GM19025 (cell line): ENCODE results near the gene C1QL2.

Experiments used
- ATAC-seq: cut with Tn5 transposase; IDR thresholded peaks from one replicate; pipeline ENCODE4 v1.9.1; 2021; ENCODE audit warnings: mild to moderate bottlenecking, low read depth, moderate library complexity; ENCODE audit not compliant: unreplicated experiment

Gene C1QL2

DNA sequence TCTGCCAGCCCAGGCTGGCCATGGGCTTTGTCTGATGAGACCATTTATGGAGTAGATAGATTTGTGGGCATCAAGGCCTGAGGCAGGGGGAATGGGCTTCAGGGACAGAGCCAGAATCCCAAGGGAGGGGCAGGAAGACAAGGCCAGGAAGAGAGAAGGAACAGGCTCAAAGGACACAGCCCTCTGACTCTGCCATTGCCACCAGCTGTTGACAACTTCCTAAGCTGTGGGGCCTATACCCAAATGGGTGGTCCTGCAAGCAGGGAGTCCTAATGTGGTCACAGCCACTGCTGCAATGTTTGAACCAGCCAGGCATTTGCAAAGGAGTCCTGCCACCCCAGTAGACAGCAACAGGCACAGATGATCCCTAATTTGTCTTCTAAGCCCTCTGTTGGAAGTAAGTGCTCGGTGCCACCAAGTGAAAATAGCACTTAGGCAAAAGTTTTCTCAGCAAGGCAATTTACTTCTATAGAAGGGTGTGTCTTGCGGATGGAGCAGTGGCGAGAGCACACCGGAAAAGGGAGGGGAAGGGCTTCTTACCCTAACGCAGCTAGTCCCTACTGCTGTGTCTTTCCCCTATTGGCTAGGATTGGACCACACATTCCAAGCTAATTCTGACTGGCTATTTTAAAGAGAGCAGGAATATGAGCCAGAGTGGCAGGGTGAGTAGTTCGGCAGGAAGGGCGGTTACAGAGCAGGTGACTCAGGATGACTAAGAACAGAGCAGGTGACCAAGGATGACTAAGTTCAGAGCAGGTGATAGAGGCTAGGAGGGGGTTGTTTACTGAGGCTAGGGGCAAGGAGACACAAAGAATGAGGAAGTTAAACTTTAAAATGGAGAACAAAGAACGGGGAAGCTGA, 47.2 kb downstream of the C1QL2 start:
- no peak for ATAC-seq

- ATAC-seq: no peak
Observed at GRCh38 chr2:119109866-119110265, 48.7 kb downstream of the C1QL2 start.

DNA sequence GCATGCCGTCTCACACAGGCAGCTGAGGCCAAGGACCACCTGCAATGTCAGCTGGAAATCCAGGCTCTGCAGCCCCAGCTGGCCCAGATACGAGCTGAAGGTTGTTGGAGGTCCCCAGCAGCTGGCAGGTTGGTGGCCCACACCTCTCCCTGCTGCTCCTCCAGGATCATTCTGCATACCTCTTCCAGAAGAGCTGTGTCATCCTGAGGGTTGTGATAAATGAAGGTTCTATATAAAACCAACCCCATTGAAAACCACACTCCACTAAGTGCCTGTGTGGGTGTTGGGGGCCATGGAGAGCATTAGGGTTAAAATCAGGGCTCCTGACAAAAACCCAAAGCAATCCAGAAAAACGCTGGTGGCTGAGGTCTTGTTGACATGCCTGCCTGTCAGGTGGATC, 50.4 kb downstream of the C1QL2 start:
- no peak for ATAC-seq

- ATAC-seq: no peak
Observed at GRCh38 chr2:119106301-119106897, 52.2 kb downstream of the C1QL2 start.
